ENCODE measurements around the gene ANKRD2.

ANKRD2 gene

GRCh38 chr10:97598407-97599271 lies 26.1 kb downstream of the ANKRD2 start:
- DNase-seq, result no peak

DNA sequence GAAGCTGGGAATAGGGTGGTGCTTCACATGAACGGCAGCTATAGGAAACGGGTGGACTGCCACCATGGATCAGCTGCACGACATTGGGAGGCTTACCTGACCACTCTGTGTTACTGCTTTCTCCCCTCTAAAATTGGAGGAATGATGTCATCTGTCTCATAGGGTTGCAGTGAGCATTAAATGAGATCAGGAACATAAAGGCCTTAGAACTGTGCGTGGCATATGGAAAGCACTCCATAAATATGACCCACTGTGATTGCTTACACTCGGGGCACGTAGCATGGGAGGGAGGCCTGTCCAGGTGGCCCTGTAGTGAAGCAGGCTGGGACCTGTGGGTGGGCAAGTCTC lies 26.7 kb downstream of the ANKRD2 start:
- no peak for DNase-seq

DNA sequence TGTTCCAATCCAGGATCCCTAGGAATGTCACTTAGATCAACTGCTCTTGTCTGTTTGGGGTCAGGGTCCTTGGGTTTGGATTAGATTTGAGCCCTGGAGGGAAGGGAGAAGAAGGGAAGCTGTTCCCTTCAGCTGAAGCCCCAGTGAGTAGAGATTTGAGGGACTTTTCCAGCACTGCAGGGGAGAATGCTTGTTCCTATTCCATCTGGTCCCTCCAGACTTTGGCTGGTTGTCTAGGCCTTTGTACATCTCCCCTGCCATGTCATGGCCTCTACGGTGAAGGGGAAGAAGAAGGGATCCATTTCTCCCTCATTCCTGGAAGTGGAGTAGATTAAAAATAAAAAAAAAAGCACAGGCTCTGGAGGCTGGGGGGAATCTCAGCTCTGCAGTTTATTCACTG lies 28.0 kb downstream of the ANKRD2 start:
- no peak for DNase-seq

DNA sequence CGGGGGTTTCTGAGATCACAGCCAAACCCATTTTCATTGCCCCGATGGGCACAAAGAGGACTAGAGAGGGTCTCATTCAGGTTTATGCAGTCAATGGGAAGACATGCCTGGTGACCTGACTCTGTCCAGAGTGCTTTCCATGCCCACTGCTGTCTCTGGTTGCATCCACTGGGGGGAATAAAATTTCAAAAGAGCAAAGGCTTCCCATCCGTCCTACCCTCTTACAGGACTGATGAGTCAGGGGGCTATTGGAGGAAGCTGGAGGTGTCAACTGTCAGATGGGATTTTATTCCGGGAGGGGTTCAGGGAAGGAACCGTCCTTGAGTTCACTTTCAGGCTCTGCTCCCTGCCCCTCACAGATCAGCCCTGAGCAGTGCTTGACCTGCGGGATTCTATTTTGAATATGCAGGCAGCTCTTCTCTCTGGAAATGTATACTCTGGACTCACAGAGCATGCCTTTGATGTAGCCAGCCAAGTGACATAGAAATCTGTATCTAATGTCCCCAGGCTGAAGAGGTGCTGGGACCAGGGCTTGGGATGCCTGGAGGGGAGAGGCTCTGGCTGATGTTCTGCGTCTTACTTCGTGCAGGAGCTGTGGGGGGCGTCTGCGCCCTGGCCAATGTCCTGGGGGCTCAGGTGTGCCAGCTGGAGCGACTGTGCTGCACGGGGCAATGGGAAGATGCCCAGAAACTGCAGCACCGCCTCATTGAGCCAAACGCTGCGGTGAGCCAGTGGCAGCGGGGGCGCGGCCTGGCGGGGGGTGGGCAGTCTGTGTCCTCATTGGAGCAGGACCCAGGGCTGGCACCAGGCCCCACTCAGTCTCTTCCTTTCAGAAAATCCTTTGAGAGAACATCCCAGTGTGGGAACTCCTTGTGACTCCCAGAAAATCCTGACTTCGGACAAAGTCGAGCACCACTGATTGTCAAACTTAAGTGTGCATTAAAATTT lies 29.0 kb downstream of the ANKRD2 start:
- DNase-seq, result no peak

DNA sequence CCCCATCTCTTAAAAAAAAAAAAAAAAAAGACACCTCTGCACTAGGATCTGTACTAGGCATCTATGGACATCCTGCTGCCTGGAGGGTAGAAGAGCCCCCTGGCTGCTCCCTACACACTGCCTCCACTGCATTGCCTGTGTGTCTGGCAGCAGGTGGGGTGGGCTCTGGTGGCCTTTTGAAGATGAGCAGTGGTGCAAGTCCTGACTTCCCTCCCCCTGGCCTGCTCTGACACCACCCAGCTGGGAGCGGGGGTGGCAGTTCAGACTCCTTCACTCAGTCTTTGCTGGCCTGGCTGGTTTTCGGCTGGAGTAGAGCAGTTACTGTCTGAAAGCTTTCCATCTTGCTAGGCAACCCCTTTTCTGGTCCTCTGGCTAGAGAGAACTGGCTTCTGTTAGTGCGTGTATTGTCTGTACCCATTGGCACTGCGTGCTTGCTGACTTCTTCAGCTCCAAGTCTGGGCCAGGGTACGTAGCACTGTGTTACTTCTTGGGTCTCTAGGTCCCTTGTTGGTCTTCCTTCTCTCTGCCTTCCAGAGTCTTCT lies 34.6 kb downstream of the ANKRD2 start:
- DNase-seq, result no peak

DNA sequence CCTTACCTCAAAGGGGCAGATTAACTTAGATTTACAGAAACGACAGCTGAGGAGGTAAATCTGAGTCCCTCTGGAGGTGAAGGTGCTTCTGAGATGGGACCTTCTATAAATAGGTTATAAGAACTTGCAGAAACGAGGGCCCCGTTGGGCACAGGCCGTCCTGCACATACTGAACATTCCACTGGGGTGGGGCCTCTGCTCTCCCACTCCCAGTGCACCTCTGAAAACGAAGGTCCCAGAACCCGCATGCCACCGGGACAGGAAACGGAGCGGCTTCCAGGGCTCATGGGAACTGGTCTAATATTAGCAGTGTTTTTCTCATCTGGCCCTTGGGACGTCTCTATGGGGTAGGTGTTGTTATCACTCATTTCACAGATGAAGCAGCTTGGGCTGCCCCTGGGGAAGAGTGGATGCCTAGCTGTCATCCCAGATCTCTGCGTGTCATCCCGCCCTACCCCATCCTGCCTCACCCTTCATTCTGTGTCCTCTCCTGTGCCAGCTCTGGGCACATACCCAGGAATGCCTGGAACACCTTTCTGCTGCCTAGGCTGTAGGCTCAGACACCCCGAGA lies 36.5 kb downstream of the ANKRD2 start:
- DNase-seq, result peak; percentile 27

- DNase-seq, result no peak
These were observed 38.9 kb downstream of the ANKRD2 start for GRCh38 chr10:97611473-97611872.

DNA sequence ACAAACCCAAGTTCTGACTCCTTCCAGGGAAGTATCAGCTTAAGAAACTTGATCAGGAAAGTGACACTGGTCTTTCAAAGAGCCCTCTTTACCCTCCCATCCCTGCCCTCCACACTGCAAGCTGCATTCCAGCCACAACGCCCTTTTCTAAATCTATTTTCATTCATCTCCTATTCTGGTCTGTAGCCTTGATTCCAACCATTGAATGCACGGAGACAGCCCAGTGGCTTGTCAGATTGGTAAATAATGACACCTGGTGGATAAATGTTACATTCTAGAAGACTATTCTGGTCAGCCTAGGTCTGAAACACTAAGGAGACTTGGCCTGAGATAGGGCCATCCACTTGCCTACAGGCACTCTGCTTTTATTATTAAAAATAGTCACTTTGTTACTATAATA lies 39.8 kb downstream of the ANKRD2 start:
- DNase-seq, result peak; percentile 30

DNA sequence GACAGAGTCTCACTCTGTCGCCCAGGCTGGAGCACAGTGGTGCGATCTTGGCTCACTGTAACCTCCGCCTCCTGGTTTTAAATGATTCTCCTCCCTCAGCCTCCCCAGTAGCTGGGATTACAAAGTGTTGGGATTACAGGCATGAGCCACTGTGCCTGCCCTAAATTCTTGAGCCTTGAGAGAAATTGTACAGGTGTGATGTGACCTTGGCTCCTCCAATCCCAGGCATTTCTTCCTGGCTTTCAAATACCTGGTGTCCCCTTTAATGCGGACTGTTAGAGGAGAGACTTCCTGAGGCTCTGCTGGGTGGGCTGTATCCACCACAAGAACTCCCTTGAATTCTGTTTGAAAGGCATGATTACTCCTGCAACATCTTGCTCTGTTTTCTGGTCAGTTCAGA lies 45.7 kb downstream of the ANKRD2 start:
- no peak for DNase-seq

- DNase-seq, result no peak
These were observed 46.2 kb downstream of the ANKRD2 start for GRCh38 chr10:97618733-97619132.

GRCh38 chr10:97623277-97623676 lies 50.7 kb downstream of the ANKRD2 start:
- no peak for DNase-seq

DNA sequence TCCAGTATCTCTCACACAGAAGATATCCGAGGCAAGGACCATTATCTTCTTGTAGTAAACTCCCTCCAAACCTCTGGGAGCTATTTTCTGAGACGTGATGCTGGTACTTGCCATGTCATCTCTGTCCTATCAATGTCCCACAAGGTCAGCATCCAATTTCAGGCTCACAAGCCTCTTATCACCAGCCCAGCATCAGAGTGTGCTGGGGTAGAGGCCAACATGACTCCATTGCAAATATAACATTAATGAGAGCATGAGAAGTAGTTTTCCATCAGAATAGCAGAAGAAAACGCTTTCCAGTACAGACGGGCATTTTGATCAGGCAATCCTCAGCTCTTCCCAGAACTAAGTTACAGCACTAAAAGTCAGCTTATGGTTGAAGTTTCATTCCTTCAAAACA lies 55.2 kb downstream of the ANKRD2 start:
- no peak for DNase-seq

- DNase-seq, result no peak
These were observed 55.6 kb downstream of the ANKRD2 start for GRCh38 chr10:97628228-97628627.

DNA sequence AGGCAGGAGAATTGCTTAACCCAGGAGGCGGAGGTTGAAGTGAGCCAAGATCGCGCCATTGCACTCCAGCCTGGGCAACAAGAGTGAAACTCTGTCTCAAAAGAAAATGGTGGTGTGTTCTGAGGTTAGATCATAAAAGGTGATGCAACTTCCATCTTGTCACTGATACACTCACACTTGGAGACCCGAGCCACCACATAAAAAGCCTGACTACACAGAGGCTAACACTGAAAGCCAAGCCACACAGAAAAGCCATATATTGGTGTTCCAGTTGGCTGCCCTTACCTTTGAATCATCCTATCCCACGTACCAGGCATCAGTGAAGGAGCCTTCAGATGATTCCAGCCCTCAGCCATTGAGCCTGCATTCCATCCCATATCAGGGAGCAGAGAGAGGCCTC lies 56.7 kb downstream of the ANKRD2 start:
- no peak for DNase-seq

DNA sequence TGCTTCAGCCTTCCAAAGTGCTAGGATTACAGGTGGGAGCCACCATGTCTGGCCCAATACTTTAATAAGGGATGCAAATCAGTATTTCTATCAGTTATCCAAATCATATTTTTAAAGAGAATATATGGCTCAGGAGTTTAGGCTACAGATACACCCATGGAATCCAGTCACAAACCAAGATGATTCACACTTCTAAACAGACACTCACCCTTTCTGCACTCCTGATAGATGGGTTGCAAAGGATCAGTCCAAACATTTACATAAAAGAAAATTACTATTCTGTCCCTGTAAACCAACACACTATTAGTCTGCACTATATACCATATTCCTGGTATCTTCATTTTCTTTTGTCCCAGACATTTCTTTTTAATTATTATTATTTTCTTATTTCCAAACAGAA lies 58.5 kb downstream of the ANKRD2 start:
- DNase-seq, result no peak

DNA sequence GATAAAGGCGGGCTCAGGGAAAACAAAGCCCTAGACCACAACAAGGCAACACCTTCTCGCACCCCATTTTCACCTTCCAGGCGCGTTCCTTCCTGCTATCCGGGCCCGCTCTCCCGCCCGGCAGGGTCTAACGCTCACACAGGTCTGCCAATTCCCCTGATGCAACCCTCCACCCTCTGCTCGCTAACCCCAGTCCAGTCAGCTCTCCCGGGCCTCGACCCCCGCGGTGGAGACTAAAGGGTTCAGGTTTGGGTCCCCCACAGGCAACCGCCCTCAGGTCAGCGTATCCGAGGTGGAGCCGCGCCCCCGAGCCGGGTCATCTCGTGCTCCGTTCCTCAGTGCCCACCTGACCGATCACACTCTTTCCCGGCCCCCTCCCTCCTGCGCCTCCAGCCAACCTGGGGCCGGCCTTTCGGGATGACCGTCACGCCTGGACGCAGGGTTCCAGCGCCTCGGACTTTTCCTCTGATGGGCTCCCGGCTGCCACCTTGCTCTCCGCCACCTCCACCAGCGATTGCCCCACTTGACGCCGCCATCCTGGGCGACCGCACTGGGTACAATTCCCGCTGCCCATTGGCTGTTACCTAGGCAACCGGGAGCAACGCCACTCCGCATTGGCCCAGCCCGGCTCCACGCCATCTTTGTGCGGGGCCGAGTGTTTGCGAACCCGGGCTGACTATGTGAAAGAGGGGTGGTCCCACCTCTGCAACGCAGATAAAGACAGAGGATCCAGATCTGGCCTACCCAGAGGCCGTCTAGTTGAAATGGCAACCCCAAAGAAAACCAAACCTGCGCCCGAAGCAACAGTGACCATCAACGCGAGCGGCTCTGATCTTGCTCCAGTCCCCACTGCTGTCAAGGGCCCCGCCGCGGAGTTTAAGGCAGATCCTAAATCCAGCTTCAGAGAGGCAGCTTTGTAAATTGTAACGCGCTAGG lies 60.6 kb downstream of the ANKRD2 start, which contains the start of gene MORN4:
TSS of gene MORN4 (minus strand) at position 552 of the 936 bp plus-strand sequence. CDS start 13,847 bp downstream, outside the sequence.
- peak; percentile 95 for DNase-seq
